Measurements from ENCODE around the gene MBD3L3.

MBD3L3 gene

DNA sequence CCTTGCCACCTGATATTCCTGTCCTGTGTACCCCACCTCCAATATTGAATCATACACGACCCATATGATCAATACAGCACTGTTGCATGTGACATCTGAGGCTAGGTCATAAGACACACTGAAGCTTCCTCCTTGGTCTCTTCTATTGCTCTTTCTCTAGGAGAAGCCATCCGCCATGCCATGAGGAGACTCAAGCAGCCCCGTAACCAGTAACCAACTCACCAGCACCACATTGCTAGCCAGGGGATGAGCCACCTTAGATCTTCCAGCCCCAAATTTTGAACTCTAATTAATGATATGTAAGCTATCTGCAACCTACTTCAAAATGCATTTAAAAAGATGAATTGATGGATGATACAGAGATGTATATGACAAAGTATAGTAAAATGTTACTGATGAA lies 39.6 kb upstream of the MBD3L3 start:
- Histone ChIP-seq H3K27ac (ENCODE audit: low read depth, low read length) (no peak overlapping the region), H3K4me3 (ENCODE audit: low read length) (peak overlapping the region; percentile 85)

DNA sequence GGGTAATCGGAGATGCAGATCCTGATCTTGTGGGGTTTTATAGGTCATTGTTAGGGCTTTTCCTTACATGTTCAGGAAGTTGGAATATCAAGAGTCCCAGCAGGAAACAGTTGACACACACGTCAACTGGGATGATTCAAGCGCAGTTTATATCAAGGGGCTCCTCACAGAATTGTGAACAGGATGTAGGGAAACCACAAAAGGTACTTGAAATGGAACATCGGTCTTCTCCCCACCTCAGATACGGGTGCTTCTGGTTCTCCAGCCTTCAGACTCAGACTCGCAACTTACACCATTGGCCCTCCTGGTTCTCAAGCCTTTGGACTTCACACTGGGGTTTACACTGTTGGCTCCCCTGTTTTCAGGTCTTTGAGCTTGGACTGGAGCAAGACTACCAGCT lies 30.5 kb upstream of the MBD3L3 start:
- Histone ChIP-seq H4K20me1 (ENCODE audit: control insufficient read depth, insufficient read depth, low read depth, low read length) (no peaks in the 10 kb centered on the region), H3K79me2 (ENCODE audit: control insufficient read depth, low read length) (no peaks in the 10 kb centered on the region), H3K9me2 (replicated peaks; ENCODE audit: control insufficient read depth, low read length) (no peaks in the 10 kb centered on the region), H3K27me3 (ENCODE audit: control insufficient read depth, low read length) (no peaks in the 10 kb centered on the region), H3K27ac (ENCODE audit: low read depth, low read length) (no peak overlapping the region), H3F3A (ENCODE audit: control insufficient read depth, insufficient read depth) (0 out of 2 replicates have a peak, but pooled peaks cover 2% of the 10 kb centered on the region), H3K36me3 (ENCODE audit: control insufficient read depth, low read length) (peaks cover 12% of the 10 kb centered on the region), H3K9me3 (ENCODE audit: control insufficient read depth, insufficient read depth, low read length) (peaks cover 30% of the 10 kb centered on the region), H3K4me1 (ENCODE audit: control insufficient read depth, low read length) (no peaks in the 10 kb centered on the region), H3K4me3 (ENCODE audit: low read length) (no peak overlapping the region), H3K4me2 (ENCODE audit: low read length) (no peak overlapping the region)
- no peak for TF ChIP-seq EZH2phosphoT487 (IDR thresholded peaks at IDR 0.05; ENCODE audit: borderline replicate concordance, low read length)
- TF ChIP-seq, protein P1, sequence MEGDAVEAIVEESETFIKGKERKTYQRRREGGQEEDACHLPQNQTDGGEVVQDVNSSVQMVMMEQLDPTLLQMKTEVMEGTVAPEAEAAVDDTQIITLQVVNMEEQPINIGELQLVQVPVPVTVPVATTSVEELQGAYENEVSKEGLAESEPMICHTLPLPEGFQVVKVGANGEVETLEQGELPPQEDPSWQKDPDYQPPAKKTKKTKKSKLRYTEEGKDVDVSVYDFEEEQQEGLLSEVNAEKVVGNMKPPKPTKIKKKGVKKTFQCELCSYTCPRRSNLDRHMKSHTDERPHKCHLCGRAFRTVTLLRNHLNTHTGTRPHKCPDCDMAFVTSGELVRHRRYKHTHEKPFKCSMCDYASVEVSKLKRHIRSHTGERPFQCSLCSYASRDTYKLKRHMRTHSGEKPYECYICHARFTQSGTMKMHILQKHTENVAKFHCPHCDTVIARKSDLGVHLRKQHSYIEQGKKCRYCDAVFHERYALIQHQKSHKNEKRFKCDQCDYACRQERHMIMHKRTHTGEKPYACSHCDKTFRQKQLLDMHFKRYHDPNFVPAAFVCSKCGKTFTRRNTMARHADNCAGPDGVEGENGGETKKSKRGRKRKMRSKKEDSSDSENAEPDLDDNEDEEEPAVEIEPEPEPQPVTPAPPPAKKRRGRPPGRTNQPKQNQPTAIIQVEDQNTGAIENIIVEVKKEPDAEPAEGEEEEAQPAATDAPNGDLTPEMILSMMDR (IDR thresholded peaks at IDR 0.05; ENCODE audit: low read depth, low read length, poor library complexity, severe bottlenecking) = no peak

More for the DNA sequence above, 39.6 kb upstream of the MBD3L3 start:
- Histone ChIP-seq H4K20me1 (ENCODE audit: control insufficient read depth, insufficient read depth, low read depth, low read length) (no peaks in the 10 kb centered on the region), H3F3A (ENCODE audit: control insufficient read depth, insufficient read depth) (peaks cover 7% of the 10 kb centered on the region; the same call in 1 of the 2 replicates), H3K27me3 (ENCODE audit: control insufficient read depth, low read length) (peaks cover 3% of the 10 kb centered on the region; the same call in 1 of the 2 replicates), H3K4me2 (ENCODE audit: low read length) (peak overlapping the region; percentile 77), H3K4me1 (ENCODE audit: control insufficient read depth, low read length) (peaks cover 17% of the 10 kb centered on the region), H3K9me3 (ENCODE audit: control insufficient read depth, insufficient read depth, low read length) (peaks cover 20% of the 10 kb centered on the region; the same call in 1 of the 2 replicates), H3K36me3 (ENCODE audit: control insufficient read depth, low read length) (no peaks in the 10 kb centered on the region), H3K79me2 (ENCODE audit: control insufficient read depth, low read length) (no peaks in the 10 kb centered on the region), H3K9me2 (replicated peaks; ENCODE audit: control insufficient read depth, low read length) (no peaks in the 10 kb centered on the region)
- TF ChIP-seq, protein P1 (IDR thresholded peaks at IDR 0.05; ENCODE audit: low read depth, low read length, poor library complexity, severe bottlenecking) = no peak
- TF ChIP-seq EZH2phosphoT487 (IDR thresholded peaks at IDR 0.05; ENCODE audit: borderline replicate concordance, low read length) = no peak

DNA sequence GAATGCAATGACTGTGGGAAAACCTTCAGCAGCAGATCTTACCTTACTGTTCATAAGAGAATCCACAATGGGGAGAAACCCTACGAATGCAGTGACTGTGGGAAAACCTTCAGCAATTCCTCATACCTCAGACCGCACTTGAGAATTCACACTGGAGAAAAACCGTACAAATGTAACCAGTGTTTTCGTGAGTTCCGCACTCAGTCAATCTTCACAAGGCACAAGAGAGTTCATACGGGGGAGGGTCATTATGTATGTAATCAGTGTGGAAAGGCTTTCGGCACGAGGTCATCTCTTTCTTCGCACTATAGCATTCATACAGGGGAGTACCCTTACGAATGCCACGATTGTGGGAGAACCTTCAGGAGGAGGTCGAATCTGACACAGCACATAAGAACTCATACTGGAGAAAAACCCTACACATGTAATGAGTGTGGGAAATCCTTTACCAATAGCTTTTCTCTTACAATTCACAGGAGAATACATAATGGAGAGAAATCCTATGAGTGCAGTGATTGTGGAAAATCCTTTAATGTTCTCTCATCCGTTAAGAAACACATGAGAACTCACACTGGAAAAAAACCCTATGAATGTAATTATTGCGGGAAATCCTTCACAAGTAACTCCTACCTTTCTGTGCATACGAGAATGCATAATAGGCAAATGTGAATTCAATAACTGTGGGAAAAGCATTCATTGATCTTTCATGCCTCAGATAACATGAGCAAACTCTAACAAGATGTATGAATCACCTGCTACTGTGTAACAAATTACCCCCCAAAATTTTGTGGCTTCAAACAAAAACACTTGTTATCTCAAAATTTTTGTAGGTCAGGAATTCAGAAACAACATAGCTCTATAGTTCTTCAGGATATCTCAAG lies 24.8 kb upstream of the MBD3L3 start:
- Histone ChIP-seq H3K4me1 (ENCODE audit: control insufficient read depth, low read length) (no peaks in the 10 kb centered on the region), H3K27ac (ENCODE audit: low read depth, low read length) (no peak overlapping the region), H3K4me2 (ENCODE audit: low read length) (no peak overlapping the region), H3K36me3 (ENCODE audit: control insufficient read depth, low read length) (peaks cover 68% of the 10 kb centered on the region), H3K27me3 (ENCODE audit: control insufficient read depth, low read length) (no peaks in the 10 kb centered on the region), H4K20me1 (ENCODE audit: control insufficient read depth, insufficient read depth, low read depth, low read length) (no peaks in the 10 kb centered on the region), H3F3A (ENCODE audit: control insufficient read depth, insufficient read depth) (peaks cover 9% of the 10 kb centered on the region), H3K79me2 (ENCODE audit: control insufficient read depth, low read length) (no peaks in the 10 kb centered on the region), H3K9me2 (replicated peaks; ENCODE audit: control insufficient read depth, low read length) (no peaks in the 10 kb centered on the region), H3K9me3 (ENCODE audit: control insufficient read depth, insufficient read depth, low read length) (peaks cover 62% of the 10 kb centered on the region), H3K4me3 (ENCODE audit: low read length) (no peak overlapping the region)
- TF ChIP-seq, protein P1 (IDR thresholded peaks at IDR 0.05; ENCODE audit: low read depth, low read length, poor library complexity, severe bottlenecking) = no peak
- no peak for TF ChIP-seq EZH2phosphoT487 (IDR thresholded peaks at IDR 0.05; ENCODE audit: borderline replicate concordance, low read length)

All from DOHH2 (cell line).